Measurements from ENCODE around the gene TCF12. TPM values are rescaled to one million over a fixed set of nuclear protein-coding genes. Genes with fewer than 3 reads are reported as not detected.
"Not testable (repeated sequence)": the region's sequence is repeated elsewhere in the genome, so short reads cannot be mapped to it uniquely, and the experiment has no call there.

The TCF12 gene
- total and polyA plus RNA-seq, 5 experiments from 2014 or later: 43.2 to 77.3 (median 54.3) TPM

- Mint-ChIP-seq H3K9me3 (peaks cover 0 to 15% (median 9%) of the 10 kb centered on the region in 9 donors), H3K4me3 (no peak overlapping the region), H3K27ac (no peak overlapping the region), H3K4me1 (peaks cover 3 to 20% (median 10%) of the 10 kb centered on the region in 4 donors), H3K36me3 (peaks cover 13 to 25% (median 22%) of the 10 kb centered on the region in 3 donors), H3K27me3 (no peaks in the 10 kb centered on the region)
- ATAC-seq: no peak
- POLR2A ChIA-PET: no interaction called here
- peak in 3 of 10 donors; percentile 16 to 34 (median 22) for DNase-seq
These were observed 228.2 kb downstream of the TCF12 start for GRCh38 chr15:57146506-57147201.

DNA sequence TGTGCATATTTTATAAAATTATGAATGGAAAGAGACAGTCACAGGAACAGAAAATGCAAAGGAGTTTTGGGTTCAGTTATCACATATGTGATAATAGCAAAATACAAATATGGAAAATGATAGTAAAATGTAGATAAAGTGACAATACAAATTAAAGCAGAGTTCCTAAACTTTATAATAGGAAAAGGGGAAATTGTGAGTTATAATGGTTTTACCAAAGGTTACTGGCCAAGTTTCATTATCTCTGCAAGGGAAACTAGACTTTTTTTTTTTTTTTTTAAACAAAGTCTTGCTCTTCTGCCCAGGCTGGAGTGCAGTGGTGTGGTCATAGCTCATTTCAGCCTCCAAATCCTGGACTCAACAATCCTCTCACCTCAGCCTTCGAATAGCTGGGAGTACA is 229.2 kb downstream of the TCF12 start:
- peaks cover 0 to 21% (median 14%) of the 10 kb centered on the region in 9 donors for H3K9me3 Mint-ChIP-seq
- no peak overlapping the region for H3K27ac Mint-ChIP-seq
- H3K4me3 Mint-ChIP-seq: no peak overlapping the region
- POLR2A ChIA-PET: interaction anchor here (0.6 kb wide), 1 partner anchor 1862 kb away, joined by 4 read pairs; no protein-coding TSS in a partner anchor
- ATAC-seq (no peak), DNase-seq (no peak)
- peaks cover 21 to 34% (median 31%) of the 10 kb centered on the region in 3 donors for H3K36me3 Mint-ChIP-seq
- no peaks in the 10 kb centered on the region for H3K27me3 Mint-ChIP-seq
- peaks cover 3 to 21% (median 13%) of the 10 kb centered on the region in 4 donors for H3K4me1 Mint-ChIP-seq

DNA sequence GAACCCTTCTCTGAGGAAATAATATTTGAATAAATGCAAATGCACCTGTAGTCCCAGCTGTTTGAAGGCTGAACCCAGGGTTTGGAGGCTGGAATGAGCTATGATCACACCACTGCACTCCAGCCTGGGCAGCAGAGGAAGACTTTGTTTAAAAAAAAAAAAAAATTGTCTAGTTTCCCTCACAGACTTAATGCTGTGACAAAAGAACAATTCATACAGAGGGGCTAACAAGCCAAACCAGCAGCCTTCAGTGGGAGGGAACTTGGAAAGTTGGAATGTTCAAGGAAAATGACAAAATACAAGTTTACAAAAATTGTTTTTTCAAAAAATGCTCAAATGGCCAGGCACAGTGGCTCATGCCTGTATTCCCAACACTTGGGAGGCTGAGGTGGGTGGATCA is 229.8 kb downstream of the TCF12 start:
- peaks cover 25 to 41% (median 32%) of the 10 kb centered on the region in 3 donors for H3K36me3 Mint-ChIP-seq
- H3K27ac Mint-ChIP-seq: no peak overlapping the region
- no peaks in the 10 kb centered on the region for H3K27me3 Mint-ChIP-seq
- no peak for DNase-seq
- no peak overlapping the region for H3K4me3 Mint-ChIP-seq
- no peak for ATAC-seq
- H3K9me3 Mint-ChIP-seq: peaks cover 0 to 23% (median 14%) of the 10 kb centered on the region in 9 donors
- H3K4me1 Mint-ChIP-seq: peaks cover 5 to 28% (median 12%) of the 10 kb centered on the region in 4 donors
- POLR2A ChIA-PET: interaction anchor here (0.6 kb wide), 1 partner anchor 1862 kb away, joined by 4 read pairs; no protein-coding TSS in a partner anchor

DNA sequence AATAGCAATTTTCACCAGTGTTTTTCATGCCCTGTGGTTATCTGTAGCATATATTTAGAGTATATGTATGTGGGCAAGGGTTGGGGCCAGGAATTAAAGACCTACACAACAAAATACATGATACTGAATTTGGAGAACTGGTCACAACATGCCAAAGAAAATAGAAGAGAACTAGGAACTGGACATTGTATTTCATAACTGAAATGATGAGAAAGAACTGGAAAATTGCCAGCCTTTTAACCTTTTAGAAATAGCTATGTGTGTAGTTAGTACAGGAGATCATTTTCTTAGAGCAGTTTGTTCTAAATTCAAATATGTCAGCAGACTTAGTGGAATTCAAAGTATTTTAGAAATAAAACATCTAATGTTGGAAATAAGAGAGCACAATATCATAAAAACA is 230.8 kb downstream of the TCF12 start:
- H3K36me3 Mint-ChIP-seq: peaks cover 25 to 49% (median 39%) of the 10 kb centered on the region in 3 donors
- H3K27ac Mint-ChIP-seq: no peak overlapping the region
- POLR2A ChIA-PET: no interaction called here

GRCh38 chr15:57150066-57150865 is 231.8 kb downstream of the TCF12 start:
- no peak for ATAC-seq
- H3K27ac Mint-ChIP-seq: peak overlapping the region in 2 of 10 donors; percentile 49 to 73
- peaks cover 25 to 52% (median 45%) of the 10 kb centered on the region in 3 donors for H3K36me3 Mint-ChIP-seq
- POLR2A ChIA-PET: no interaction called here
- H3K4me1 Mint-ChIP-seq: peaks cover 2 to 28% (median 10%) of the 10 kb centered on the region in 4 donors
- H3K27me3 Mint-ChIP-seq: no peaks in the 10 kb centered on the region
- peaks cover 0 to 23% (median 14%) of the 10 kb centered on the region in 9 donors for H3K9me3 Mint-ChIP-seq
- DNase-seq: no peak
- H3K4me3 Mint-ChIP-seq: no peak overlapping the region

More for the DNA sequence above, 230.8 kb downstream of the TCF12 start:
- DNase-seq: no peak
- no peak overlapping the region for H3K4me3 Mint-ChIP-seq
- peaks cover 0 to 23% (median 14%) of the 10 kb centered on the region in 9 donors for H3K9me3 Mint-ChIP-seq
- H3K27me3 Mint-ChIP-seq: no peaks in the 10 kb centered on the region
- H3K4me1 Mint-ChIP-seq: peaks cover 2 to 28% (median 9%) of the 10 kb centered on the region in 4 donors
- no peak for ATAC-seq

DNA sequence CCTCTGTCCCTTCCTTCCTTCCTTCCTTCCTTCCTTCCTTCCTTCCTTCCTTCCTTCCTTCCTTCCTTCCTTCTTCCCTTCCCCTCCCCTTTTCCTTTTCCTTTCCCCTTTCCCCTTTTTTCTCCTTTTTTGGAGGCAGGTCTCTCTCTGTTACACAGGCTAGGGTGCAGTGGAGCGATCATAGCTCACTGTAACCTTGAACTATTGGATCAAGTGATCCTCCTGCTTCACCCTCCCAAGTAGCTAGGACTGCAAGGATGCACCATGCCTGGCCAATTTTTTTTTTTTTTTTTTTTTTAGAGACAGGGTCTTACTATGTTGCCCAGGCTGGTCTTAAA is 232.4 kb downstream of the TCF12 start:
- peaks cover 2 to 28% (median 10%) of the 10 kb centered on the region in 4 donors for H3K4me1 Mint-ChIP-seq
- H3K27me3 Mint-ChIP-seq, POLR2A ChIA-PET, ATAC-seq, H3K4me3 Mint-ChIP-seq, DNase-seq, H3K27ac Mint-ChIP-seq: not testable (repeated sequence)
- peaks cover 0 to 23% (median 14%) of the 10 kb centered on the region in 9 donors for H3K9me3 Mint-ChIP-seq
- peaks cover 25 to 52% (median 45%) of the 10 kb centered on the region in 3 donors for H3K36me3 Mint-ChIP-seq

GRCh38 chr15:57152133-57152532 is 233.7 kb downstream of the TCF12 start:
- no peak overlapping the region for H3K27ac Mint-ChIP-seq
- no peak for DNase-seq
- POLR2A ChIA-PET: no interaction called here
- no peaks in the 10 kb centered on the region for H3K27me3 Mint-ChIP-seq
- ATAC-seq: no peak
- H3K36me3 Mint-ChIP-seq: peaks cover 25 to 52% (median 45%) of the 10 kb centered on the region in 3 donors
- H3K4me1 Mint-ChIP-seq: peaks cover 0 to 21% (median 6%) of the 10 kb centered on the region in 4 donors
- H3K9me3 Mint-ChIP-seq: peaks cover 0 to 23% (median 14%) of the 10 kb centered on the region in 9 donors
- H3K4me3 Mint-ChIP-seq: no peak overlapping the region

DNA sequence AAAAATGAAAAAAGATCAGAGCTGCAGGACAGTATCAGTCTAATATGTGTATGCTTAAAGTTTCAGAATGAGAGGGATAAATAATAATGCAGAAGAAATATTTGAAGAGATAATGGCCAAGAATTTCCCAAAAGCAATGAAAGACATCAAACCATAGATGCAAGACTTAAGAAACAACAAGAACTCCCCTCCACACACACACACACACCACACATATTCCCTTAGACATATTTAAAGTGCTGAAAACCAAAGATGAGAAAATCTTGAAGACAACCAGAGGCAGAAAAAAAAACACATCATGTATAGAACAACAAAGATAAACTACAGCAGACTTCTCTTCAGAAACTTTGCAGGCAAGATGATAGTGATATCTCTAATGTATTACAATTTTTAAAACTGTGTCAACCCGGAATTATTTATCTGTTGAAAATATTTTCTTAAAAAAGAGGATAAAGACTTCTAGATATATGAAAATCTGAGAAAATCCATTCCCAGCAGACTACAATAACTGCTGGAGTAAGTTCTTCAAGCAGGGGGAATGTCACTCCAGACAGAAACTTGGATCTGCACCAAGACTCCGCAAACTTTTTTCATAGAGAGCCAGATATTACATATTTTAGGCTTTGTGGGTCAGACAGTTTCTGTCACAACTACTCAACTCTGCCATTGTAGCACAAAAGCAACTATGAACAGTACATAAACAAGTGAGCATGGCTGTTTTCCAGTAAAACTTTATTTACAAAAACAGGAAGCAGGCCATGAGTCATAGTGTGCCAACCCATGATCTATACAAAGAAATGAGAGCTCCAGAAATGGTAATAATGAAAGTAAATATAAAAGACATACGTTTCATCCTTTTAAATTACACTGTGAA is 234.5 kb downstream of the TCF12 start:
- H3K4me1 Mint-ChIP-seq: peaks cover 0 to 18% (median 6%) of the 10 kb centered on the region in 4 donors
- H3K4me3 Mint-ChIP-seq: no peak overlapping the region
- H3K27me3 Mint-ChIP-seq: no peaks in the 10 kb centered on the region
- ATAC-seq (no peak), DNase-seq (no peak)
- POLR2A ChIA-PET: no interaction called here
- peak overlapping the region in 3 of 10 donors; percentile 24 to 89 (median 72) for H3K27ac Mint-ChIP-seq
- peaks cover 0 to 23% (median 14%) of the 10 kb centered on the region in 9 donors for H3K9me3 Mint-ChIP-seq
- H3K36me3 Mint-ChIP-seq: peaks cover 25 to 52% (median 46%) of the 10 kb centered on the region in 3 donors

GRCh38 chr15:57156210-57156884 is 237.9 kb downstream of the TCF12 start:
- H3K27ac Mint-ChIP-seq: no peak overlapping the region
- peaks cover 0 to 16% (median 5%) of the 10 kb centered on the region in 4 donors for H3K4me1 Mint-ChIP-seq
- POLR2A ChIA-PET: no interaction called here
- DNase-seq (no peak), ATAC-seq (no peak)
- no peaks in the 10 kb centered on the region for H3K27me3 Mint-ChIP-seq
- no peak overlapping the region for H3K4me3 Mint-ChIP-seq
- H3K36me3 Mint-ChIP-seq: peaks cover 11 to 30% (median 30%) of the 10 kb centered on the region in 3 donors
- peaks cover 0 to 12% (median 8%) of the 10 kb centered on the region in 9 donors for H3K9me3 Mint-ChIP-seq

GRCh38 chr15:57158589-57158988 is 240.1 kb downstream of the TCF12 start:
- Mint-ChIP-seq H3K27me3 (no peaks in the 10 kb centered on the region), H3K4me3 (no peak overlapping the region), H3K27ac (no peak overlapping the region), H3K36me3 (peaks cover 0 to 14% (median 11%) of the 10 kb centered on the region in 3 donors), H3K9me3 (no peaks in the 10 kb centered on the region), H3K4me1 (peaks cover 0 to 4% (median 2%) of the 10 kb centered on the region in 4 donors)
- POLR2A ChIA-PET: no interaction called here
- ATAC-seq (no peak), DNase-seq (no peak)

GRCh38 chr15:57158997-57159668 is 240.7 kb downstream of the TCF12 start:
- H3K36me3 Mint-ChIP-seq: peaks cover 0 to 14% (median 13%) of the 10 kb centered on the region in 3 donors
- no peaks in the 10 kb centered on the region for H3K9me3 Mint-ChIP-seq
- ATAC-seq (no peak), DNase-seq (no peak)
- peaks cover 0 to 4% (median 2%) of the 10 kb centered on the region in 4 donors for H3K4me1 Mint-ChIP-seq
- no peaks in the 10 kb centered on the region for H3K27me3 Mint-ChIP-seq
- POLR2A ChIA-PET: no interaction called here
- H3K27ac Mint-ChIP-seq: no peak overlapping the region
- no peak overlapping the region for H3K4me3 Mint-ChIP-seq
